ENCODE measurements around the gene DPCD. TPM values are rescaled to one million over a fixed set of nuclear protein-coding genes. Genes with fewer than 3 reads are reported as not detected.

Gene DPCD
- total RNA-seq, 4 donors from 2014 or later, result 9.3 to 14.4 (median 11.5) TPM

DNA sequence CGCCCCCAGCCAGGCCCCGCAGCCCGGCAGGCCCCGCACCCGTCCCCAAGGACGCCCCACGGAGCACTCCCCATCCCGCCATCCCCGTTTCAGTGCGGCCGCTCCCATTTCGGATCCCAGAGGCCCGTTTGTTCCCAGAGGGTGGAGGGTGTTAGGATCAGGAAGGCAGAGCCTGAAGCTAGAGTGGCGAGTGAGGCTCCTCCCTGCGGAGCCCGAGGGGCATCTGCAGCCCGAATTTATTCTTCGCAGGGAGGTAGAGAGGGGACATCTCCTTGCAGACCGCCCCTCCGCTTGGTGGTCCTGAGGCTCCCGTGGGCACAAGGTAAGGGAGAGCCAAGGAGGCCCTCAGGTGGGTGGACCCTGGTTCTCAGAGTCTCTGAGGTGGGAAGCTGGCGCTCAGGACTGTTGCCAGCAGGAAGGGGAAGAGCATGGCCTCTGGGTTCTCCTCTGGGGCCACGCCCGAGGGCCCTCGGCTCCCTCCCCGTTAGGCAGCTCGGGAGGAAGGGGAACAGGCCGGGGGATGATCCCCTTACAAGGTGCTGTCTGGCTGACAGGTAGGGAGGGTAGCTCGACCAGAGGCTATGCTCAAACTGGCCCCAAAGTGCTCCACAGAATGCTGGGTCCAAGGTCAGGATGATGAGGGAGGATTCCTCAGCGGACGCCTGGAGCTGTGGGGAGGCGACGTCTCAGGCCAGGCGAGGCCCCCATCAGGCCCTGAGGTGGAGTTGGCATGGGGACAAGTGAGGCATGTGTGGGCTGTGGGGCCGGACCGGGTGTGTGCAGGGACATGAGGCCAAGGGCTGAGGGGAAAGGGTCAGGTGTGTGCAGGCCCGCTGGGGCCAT lies 17.5 kb upstream of the DPCD start:
- peak in 1 of 2 donors; percentile 68 for DNase-seq (ENCODE audit: low spot score in 2 of 2)
- 23% methylated on average over 19 of the region's 37 CpGs for WGBS
- peaks cover 43% of the 10 kb centered on the region for H3K27me3 ChIP-seq
- no peaks in the 10 kb centered on the region for H3K36me3 ChIP-seq
- TF ChIP-seq POLR2A (IDR thresholded peaks at IDR 0.05), result no peak
- TF ChIP-seq, protein P1, sequence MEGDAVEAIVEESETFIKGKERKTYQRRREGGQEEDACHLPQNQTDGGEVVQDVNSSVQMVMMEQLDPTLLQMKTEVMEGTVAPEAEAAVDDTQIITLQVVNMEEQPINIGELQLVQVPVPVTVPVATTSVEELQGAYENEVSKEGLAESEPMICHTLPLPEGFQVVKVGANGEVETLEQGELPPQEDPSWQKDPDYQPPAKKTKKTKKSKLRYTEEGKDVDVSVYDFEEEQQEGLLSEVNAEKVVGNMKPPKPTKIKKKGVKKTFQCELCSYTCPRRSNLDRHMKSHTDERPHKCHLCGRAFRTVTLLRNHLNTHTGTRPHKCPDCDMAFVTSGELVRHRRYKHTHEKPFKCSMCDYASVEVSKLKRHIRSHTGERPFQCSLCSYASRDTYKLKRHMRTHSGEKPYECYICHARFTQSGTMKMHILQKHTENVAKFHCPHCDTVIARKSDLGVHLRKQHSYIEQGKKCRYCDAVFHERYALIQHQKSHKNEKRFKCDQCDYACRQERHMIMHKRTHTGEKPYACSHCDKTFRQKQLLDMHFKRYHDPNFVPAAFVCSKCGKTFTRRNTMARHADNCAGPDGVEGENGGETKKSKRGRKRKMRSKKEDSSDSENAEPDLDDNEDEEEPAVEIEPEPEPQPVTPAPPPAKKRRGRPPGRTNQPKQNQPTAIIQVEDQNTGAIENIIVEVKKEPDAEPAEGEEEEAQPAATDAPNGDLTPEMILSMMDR (IDR thresholded peaks at IDR 0.05), result peak in 1 of 2 donors; percentile 23
- H3K9me3 ChIP-seq, result no peaks in the 10 kb centered on the region
- no peak overlapping the region for H3K27ac ChIP-seq
- H3K4me3 ChIP-seq, result peak overlapping the region; percentile 61
- peaks cover 26% of the 10 kb centered on the region for H3K4me1 ChIP-seq

DNA sequence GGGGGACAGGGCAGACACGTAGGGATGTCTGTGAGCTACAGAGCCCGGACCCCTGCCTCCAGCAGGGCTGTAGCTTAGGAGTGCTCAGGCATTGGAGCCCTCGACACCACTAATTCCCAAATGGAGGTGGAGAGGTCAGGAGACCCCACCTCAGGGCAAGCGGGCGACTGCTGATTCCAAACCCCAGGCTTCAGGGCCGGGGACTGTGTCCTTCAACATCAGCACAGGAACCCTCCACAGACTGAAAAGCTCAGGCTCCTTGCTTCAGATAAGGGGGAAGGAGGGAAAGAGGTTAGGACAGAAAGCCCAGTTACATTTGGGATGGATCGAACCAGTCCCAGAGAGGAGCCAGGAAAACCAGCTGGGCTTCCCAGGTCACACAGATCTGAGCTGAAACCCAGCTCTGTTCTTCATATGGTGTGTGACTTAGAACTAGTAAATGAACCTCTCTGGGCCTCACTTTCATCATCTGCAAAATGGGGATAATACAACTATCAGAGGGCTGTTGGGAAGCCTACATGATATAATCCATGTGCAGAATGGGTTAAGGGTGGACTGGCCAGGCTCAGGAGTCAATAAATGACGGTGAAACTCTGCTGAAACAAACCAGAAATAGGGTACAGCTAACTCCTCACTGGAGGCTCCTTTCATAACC lies 16.7 kb upstream of the DPCD start:
- Histone ChIP-seq H3K27me3 (peaks cover 35% of the 10 kb centered on the region), H3K4me1 (peaks cover 22% of the 10 kb centered on the region)

DNA sequence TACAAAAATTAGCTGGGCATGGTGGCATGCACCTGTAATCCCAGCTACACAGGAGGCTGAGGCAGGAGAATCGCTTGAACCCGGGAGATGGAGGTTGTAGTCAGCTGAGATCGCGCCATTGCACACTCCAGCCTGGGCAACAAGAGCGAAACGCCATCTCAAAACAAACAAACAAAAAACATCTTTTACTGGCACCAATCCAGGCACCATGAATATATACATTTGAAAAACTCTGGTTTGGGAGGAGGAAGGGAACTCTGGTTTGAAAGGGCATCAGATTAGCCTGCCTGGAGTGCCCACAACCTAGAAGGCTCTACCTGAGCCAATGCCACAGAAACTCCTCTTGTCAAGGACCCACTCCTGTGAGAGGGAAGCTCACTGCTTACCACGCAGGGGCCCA lies 16.0 kb upstream of the DPCD start:
- TF ChIP-seq POLR2AphosphoS5 (IDR thresholded peaks at IDR 0.05) (no peak), POLR2A (IDR thresholded peaks at IDR 0.05) (no peak), EP300 (IDR thresholded peaks at IDR 0.05) (no peak)
- TF ChIP-seq, protein P1 (IDR thresholded peaks at IDR 0.05), result no peak
- WGBS, result 89% methylated on average over 7 of the region's 7 CpGs
- no peak for DNase-seq (ENCODE audit: low spot score in 2 of 2)
- Histone ChIP-seq H3K27ac (no peak overlapping the region), H3K4me3 (no peak overlapping the region), H3K4me1 (peaks cover 17% of the 10 kb centered on the region), H3K27me3 (peaks cover 28% of the 10 kb centered on the region), H3K9me3 (no peaks in the 10 kb centered on the region), H3K36me3 (no peaks in the 10 kb centered on the region)

More for the DNA sequence above, 16.7 kb upstream of the DPCD start:
- 81% methylated on average over 4 of the region's 8 CpGs for WGBS
- no peak for DNase-seq (ENCODE audit: low spot score in 2 of 2)
- Histone ChIP-seq H3K36me3 (no peaks in the 10 kb centered on the region), H3K4me3 (no peak overlapping the region), H3K27ac (no peak overlapping the region), H3K9me3 (no peaks in the 10 kb centered on the region)
- no peak for TF ChIP-seq POLR2AphosphoS5 (IDR thresholded peaks at IDR 0.05)

DNA sequence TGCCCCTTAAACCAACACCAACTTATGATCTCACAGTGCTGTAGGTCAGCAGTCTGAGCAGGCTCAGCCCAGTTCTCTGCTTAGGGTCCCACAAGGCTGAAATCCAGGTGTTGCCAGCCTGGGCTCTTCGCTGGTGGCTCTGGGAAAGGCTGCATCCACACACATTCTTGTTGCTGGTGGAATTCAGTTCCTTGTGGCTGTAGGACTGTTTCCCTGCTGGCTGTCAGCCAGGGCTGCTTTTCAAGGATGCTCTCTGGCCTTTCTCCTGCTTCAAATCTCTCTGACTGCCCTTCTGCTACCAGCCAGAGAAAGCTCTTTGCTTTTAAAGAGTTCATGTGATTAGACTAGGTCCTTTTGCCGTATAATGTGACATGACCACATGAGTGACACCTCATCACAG lies 15.3 kb upstream of the DPCD start:
- TF ChIP-seq, protein P1 (IDR thresholded peaks at IDR 0.05), result no peak
- TF ChIP-seq POLR2AphosphoS5 (IDR thresholded peaks at IDR 0.05) (no peak), POLR2A (IDR thresholded peaks at IDR 0.05) (no peak), EP300 (IDR thresholded peaks at IDR 0.05) (no peak)
- DNase-seq (ENCODE audit: low spot score in 2 of 2), result no peak

DNA sequence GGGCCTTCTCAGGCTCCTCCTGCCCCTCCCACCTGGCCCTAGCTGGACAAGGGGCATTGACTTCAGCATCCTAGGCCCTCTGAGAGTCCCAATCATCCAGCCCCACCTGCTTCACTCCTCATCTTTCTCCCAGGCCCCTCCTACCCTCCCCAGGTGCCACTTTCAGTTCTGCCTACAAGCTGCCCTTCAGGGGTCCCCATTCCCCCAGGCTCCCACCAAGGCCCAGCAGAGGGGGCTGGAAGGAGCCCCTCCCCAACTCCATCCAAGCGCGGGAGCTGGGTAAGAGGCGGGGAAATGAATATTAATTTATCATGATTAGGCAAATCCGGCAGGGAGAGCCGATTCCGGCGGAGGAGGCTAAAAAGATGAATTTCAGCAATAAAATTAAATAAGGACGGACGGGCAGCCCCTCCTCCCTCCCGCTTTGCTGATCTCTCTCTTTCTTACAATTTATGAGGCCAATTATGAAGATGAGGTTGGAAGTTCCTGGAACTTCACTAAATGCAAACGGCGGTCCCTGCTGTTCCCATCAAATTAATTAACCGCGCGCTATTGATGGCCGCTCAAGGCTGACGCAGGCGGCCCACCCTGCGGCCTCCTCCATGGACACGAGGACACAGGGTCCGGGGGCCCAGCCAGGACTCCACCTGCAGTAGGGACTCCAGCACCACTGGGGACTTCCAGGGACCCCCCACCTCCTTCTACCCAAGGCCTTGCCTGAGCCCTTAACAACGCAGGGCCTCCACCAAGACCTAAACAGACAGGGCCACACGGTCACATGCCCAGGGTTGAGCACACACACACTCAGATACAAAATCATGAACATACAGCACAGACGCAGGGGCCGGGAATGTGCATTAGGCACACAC lies 14.0 kb upstream of the DPCD start:
- Histone ChIP-seq H3K4me3 (no peak overlapping the region), H3K27me3 (peaks cover 10% of the 10 kb centered on the region), H3K36me3 (peaks cover 19% of the 10 kb centered on the region), H3K27ac (no peak overlapping the region), H3K4me1 (peaks cover 17% of the 10 kb centered on the region), H3K9me3 (no peaks in the 10 kb centered on the region)
- TF ChIP-seq, protein P1 (IDR thresholded peaks at IDR 0.05), result no peak
- no peak for TF ChIP-seq POLR2A (IDR thresholded peaks at IDR 0.05)
- TF ChIP-seq EP300 (IDR thresholded peaks at IDR 0.05), result no peak
- no peak for TF ChIP-seq POLR2AphosphoS5 (IDR thresholded peaks at IDR 0.05)
- no peak for DNase-seq (ENCODE audit: low spot score in 2 of 2)
- WGBS, result 85% methylated on average over 23 of the region's 25 CpGs

More for the DNA sequence above, 15.3 kb upstream of the DPCD start:
- Histone ChIP-seq H3K27me3 (peaks cover 21% of the 10 kb centered on the region), H3K4me3 (no peak overlapping the region), H3K36me3 (peaks cover 5% of the 10 kb centered on the region), H3K4me1 (peaks cover 17% of the 10 kb centered on the region), H3K9me3 (no peaks in the 10 kb centered on the region), H3K27ac (no peak overlapping the region)
- WGBS, result 94% methylated on average over 2 of the region's 2 CpGs
